ENCODE measurements around the gene KCNJ16.
A peak's percentile ranks its signal among the peaks of the same experiment; 100 is the strongest.

KCNJ16 gene

GRCh38 chr17:70144260-70144846 is 69.3 kb downstream of the KCNJ16 start:
- Histone ChIP-seq H3K36me3 (ENCODE audit: control insufficient read depth, low read length) (no peaks in the 10 kb centered on the region), H3K4me1 (ENCODE audit: control insufficient read depth, low read length) (no peaks in the 10 kb centered on the region), H3K27me3 (ENCODE audit: control insufficient read depth, low read length) (no peaks in the 10 kb centered on the region), H4K20me1 (ENCODE audit: control insufficient read depth, insufficient read depth, low read depth, low read length) (no peaks in the 10 kb centered on the region), H3K27ac (ENCODE audit: low read depth, low read length) (no peak overlapping the region), H3K4me3 (ENCODE audit: low read length) (no peak overlapping the region), H3K4me2 (ENCODE audit: low read length) (no peak overlapping the region), H3K79me2 (ENCODE audit: control insufficient read depth, low read length) (no peaks in the 10 kb centered on the region), H3F3A (ENCODE audit: control insufficient read depth, insufficient read depth) (no peaks in the 10 kb centered on the region), H3K9me3 (ENCODE audit: control insufficient read depth, insufficient read depth, low read length) (no peaks in the 10 kb centered on the region), H3K9me2 (replicated peaks; ENCODE audit: control insufficient read depth, low read length) (no peaks in the 10 kb centered on the region)
- TF ChIP-seq EZH2phosphoT487 (IDR thresholded peaks at IDR 0.05; ENCODE audit: borderline replicate concordance, low read length) (no peak), CTCF (IDR thresholded peaks at IDR 0.05; ENCODE audit: low read depth, low read length, poor library complexity, severe bottlenecking) (peak; percentile 74)

- no peaks in the 10 kb centered on the region for H3K27me3 ChIP-seq (ENCODE audit: control insufficient read depth, low read length)
Observed at GRCh38 chr17:70153210-70153609, 78.2 kb downstream of the KCNJ16 start.

DNA sequence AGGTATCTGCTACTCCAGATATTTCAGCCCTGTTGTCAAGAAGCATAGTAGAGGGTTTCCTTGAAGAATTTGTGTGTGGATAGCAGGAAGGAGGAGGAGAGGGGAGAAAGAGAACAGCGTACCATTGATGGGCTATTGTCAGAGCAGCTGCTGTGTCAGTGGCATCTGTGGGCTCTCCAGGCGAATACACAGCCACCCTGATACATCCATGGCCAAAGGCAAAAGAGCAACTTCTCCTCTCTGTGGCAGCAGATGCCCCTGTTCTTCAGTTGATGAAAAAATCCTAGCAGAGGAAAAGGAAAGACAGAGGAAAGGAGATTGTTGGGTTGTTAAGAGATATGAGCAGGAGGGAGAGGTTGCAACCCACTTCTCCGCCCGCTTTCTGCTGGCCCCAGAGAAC is 82.1 kb downstream of the KCNJ16 start:
- Histone ChIP-seq H3K4me3 (ENCODE audit: low read length) (no peak overlapping the region), H3F3A (ENCODE audit: control insufficient read depth, insufficient read depth) (no peaks in the 10 kb centered on the region), H3K4me2 (ENCODE audit: low read length) (no peak overlapping the region), H3K4me1 (ENCODE audit: control insufficient read depth, low read length) (no peaks in the 10 kb centered on the region), H3K9me3 (ENCODE audit: control insufficient read depth, insufficient read depth, low read length) (no peaks in the 10 kb centered on the region), H3K9me2 (replicated peaks; ENCODE audit: control insufficient read depth, low read length) (no peaks in the 10 kb centered on the region), H3K79me2 (ENCODE audit: control insufficient read depth, low read length) (no peaks in the 10 kb centered on the region), H3K27me3 (ENCODE audit: control insufficient read depth, low read length) (no peaks in the 10 kb centered on the region; the same call in 1 of the 2 replicates), H4K20me1 (ENCODE audit: control insufficient read depth, insufficient read depth, low read depth, low read length) (no peaks in the 10 kb centered on the region), H3K36me3 (ENCODE audit: control insufficient read depth, low read length) (no peaks in the 10 kb centered on the region), H3K27ac (ENCODE audit: low read depth, low read length) (no peak overlapping the region)
- TF ChIP-seq CTCF (IDR thresholded peaks at IDR 0.05; ENCODE audit: low read depth, low read length, poor library complexity, severe bottlenecking) (no peak), EZH2phosphoT487 (IDR thresholded peaks at IDR 0.05; ENCODE audit: borderline replicate concordance, low read length) (no peak)

More at GRCh38 chr17:70153210-70153609, 78.2 kb downstream of the KCNJ16 start:
- Histone ChIP-seq H4K20me1 (ENCODE audit: control insufficient read depth, insufficient read depth, low read depth, low read length) (no peaks in the 10 kb centered on the region), H3K9me2 (replicated peaks; ENCODE audit: control insufficient read depth, low read length) (no peaks in the 10 kb centered on the region), H3K4me2 (ENCODE audit: low read length) (no peak overlapping the region), H3F3A (ENCODE audit: control insufficient read depth, insufficient read depth) (no peaks in the 10 kb centered on the region), H3K36me3 (ENCODE audit: control insufficient read depth, low read length) (no peaks in the 10 kb centered on the region), H3K9me3 (ENCODE audit: control insufficient read depth, insufficient read depth, low read length) (no peaks in the 10 kb centered on the region), H3K4me1 (ENCODE audit: control insufficient read depth, low read length) (no peaks in the 10 kb centered on the region), H3K27ac (ENCODE audit: low read depth, low read length) (no peak overlapping the region), H3K4me3 (ENCODE audit: low read length) (no peak overlapping the region), H3K79me2 (ENCODE audit: control insufficient read depth, low read length) (no peaks in the 10 kb centered on the region)
- no peak for TF ChIP-seq EZH2phosphoT487 (IDR thresholded peaks at IDR 0.05; ENCODE audit: borderline replicate concordance, low read length)
- TF ChIP-seq CTCF (IDR thresholded peaks at IDR 0.05; ENCODE audit: low read depth, low read length, poor library complexity, severe bottlenecking), result no peak
